ENCODE measurements around the gene CIDEC.

DNA sequence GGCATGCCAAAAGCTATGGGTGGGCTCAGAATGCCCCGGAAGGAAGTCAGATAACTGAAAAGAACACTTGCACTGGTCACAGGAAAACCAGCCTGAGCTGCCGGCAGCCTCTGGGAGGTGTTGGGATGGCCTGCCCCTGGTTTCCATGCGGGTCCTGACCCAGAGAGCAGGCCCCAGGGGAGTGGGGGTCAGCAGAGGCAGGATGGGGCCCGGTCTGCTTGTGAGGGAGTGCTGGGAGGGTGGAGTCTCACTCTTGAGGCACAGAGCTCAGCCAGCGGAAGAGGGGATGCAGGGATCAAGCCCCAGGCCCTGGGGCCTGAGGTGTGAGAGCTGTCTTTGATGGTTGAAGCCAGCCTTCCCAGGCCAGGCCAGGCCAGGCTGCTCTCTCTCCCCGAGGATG lies 33.8 kb downstream of the CIDEC start:
- TF ChIP-seq, protein P1, sequence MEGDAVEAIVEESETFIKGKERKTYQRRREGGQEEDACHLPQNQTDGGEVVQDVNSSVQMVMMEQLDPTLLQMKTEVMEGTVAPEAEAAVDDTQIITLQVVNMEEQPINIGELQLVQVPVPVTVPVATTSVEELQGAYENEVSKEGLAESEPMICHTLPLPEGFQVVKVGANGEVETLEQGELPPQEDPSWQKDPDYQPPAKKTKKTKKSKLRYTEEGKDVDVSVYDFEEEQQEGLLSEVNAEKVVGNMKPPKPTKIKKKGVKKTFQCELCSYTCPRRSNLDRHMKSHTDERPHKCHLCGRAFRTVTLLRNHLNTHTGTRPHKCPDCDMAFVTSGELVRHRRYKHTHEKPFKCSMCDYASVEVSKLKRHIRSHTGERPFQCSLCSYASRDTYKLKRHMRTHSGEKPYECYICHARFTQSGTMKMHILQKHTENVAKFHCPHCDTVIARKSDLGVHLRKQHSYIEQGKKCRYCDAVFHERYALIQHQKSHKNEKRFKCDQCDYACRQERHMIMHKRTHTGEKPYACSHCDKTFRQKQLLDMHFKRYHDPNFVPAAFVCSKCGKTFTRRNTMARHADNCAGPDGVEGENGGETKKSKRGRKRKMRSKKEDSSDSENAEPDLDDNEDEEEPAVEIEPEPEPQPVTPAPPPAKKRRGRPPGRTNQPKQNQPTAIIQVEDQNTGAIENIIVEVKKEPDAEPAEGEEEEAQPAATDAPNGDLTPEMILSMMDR (conservative IDR thresholded peaks at IDR 0.05), result no peak
- TF ChIP-seq EZH2 (IDR thresholded peaks at IDR 0.05; ENCODE audit: low read depth), result no peak

All from PC-9 (cell line).